Measurements from ENCODE around the gene BDH2. TPM values are rescaled to one million over a fixed set of nuclear protein-coding genes. Genes with fewer than 3 reads are reported as not detected.
A peak's percentile ranks its signal among the peaks of the same experiment; 100 is the strongest.

The BDH2 gene
- total RNA-seq, 1 donor = 19.9 TPM

DNA sequence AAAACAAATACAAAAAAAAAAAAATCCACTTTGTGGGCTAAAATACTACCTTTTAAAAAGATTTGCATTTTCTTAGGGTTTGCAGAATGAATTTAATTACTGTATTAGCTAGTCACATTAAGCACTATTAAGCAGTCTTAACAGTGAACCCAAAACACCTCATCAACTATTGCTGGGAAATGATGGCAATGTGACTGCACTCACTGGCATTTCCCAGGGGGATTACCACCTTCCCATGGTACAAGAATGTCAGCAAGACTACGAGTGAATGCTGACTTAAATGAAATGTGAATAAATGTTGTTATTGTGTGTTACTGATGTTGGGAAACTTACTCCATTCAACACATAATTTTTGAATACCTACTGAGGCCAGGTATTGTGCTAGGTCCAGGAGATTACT is 13.1 kb downstream of the BDH2 start:
- no peak for DNase-seq (ENCODE audit: low read depth in 2 of 3, low spot score in 2 of 3)

DNA sequence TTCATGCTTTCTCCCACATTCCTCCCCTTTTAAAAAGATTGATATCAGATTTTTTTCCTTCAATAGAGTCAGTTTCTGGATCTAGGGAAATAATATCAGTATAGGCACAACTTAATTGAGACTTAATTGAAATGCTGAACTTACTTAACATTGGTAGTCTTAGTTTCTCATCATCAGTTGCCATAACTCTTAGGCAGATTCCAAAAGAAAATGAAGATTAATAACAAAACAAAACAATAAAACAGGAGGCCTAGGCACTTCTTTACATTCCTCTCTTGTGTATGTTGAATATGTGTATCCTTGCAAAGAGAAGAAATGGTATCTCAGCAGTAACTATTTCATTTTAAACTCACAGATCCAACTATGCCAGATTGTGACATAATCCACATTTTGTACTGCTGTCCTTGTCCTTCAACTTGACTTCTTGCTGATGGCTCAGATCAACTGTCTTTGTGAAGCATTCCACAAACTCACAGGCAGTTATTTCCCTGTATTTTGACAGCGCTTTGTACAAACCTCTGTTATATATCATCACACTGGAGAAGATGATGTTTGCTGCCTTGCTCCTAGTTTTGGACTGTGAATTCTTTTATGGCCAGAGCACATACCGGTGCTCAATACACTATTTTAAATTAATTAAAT is 14.0 kb downstream of the BDH2 start:
- DNase-seq (ENCODE audit: low read depth in 2 of 3, low spot score in 2 of 3) = no peak

DNA sequence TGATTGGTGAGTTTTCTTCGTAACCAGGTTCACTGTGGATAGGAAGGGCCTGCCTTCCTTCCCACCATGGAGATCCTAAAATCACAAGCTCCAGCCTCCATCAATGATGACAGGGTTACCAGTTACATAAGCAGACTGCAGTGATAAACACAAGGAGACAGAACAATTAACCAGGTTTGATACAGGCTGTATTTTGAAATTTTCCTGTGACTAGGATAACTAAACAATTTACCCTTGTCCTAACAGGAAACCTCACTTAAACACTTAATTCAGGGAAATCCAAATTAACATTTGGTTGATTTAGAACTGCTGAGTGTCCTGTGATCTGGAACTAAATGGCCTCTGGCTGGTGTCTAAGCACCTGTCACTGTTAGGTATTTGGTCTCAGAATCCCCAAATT is 20.0 kb downstream of the BDH2 start:
- DNase-seq (ENCODE audit: low read depth in 2 of 3, low spot score in 2 of 3) = no peak

DNA sequence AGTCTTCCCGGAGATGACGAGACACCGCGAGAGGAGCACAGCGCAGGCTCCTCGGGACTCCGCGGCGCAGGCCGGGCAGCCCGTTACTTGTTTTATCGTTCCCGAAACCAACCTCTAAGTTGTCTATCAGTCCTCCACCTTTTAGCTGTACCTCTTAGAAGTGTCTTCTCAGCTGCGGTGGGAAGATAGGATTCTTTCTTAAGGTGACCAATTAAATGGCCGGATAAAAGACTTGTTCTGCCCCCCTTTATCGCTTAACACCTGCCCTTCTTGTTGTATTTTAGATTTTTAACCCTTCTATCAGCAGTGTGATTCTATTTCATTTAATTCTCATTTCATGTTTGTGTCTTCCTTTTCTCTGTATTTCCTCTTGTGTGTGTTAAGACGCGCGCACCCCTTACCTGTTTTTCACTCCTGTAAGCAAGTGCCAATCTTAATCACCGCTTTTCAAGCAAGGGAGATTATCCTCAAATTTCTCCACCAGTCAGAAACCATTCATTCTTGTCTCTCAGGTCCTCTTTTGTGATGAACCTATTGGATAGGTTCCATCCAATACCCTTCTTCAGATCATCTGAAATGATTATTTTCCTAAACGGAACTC is 22.8 kb downstream of the BDH2 start, which contains the start of gene SLC9B2:
TSS of gene SLC9B2 (minus strand) at position 15 of the 601 bp plus-strand sequence. CDS start 9,211 bp downstream, outside the sequence.
- DNase-seq (ENCODE audit: low read depth in 2 of 3, low spot score in 2 of 3) = peak in 1 of 3 donors; percentile 14

DNA sequence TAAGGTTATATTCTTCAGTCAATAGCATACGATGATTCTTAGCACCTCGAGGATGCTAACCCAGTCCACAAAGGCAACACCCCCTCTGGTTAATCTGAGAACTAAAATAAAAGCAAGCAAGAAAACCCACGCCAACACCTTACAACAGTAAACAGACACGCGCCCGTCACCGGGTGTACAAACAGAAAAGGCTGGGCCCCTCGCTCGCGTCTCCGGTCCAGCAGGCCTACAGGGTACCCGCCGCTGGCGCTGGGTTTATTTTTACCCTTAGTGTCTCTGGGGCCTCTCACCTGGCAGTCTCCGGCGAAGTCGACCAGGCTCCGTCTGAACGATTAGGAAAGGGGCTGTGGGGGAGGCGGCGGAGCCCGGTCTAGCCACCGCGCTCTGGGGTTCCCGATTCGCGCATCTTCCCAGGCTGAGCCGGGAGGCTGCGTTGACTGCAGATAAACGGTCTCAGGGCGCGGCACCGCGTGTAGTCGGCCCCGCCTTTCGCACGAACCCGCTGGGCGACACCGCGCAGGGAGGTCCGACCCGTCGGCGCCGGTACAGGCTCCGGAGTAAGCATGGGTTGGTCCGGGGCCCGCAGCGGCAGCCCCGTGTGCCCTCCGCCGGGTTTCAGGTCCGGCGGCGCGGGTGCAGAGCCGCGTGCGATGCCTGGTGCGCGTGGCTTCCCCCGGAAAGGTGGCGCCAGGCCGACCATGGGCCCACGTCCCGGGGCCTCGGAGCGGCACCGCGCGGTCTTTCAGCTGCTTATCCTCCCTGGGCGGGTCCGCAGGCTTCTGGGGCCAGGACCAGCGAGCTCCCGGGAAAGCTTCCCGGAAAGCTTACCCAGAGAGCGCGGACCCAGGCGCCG is 23.5 kb downstream of the BDH2 start:
- DNase-seq (ENCODE audit: low read depth in 2 of 3, low spot score in 2 of 3) = peak; percentile 37 to 72 (median 52)

DNA sequence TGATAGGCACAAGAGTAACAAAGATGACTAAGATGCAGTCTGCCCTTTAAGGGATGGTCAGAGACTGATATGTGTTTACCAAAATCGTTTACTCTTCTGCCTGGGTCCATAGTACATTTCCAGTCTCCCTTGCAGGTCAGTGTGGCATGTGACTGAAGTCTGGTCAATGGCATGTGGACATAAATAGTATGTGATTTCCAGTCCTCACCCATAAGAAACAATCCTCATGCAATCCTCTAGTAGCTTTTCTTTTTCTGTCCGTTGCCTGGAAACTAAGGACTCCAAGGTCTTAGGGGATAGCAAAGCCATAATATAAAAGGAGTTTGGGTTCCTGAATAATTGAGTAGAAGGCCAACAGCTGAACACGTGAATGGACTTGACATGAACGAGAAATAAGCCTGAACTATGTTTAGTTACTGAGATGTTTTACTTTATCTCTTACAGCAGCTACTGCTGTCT is 24.2 kb downstream of the BDH2 start:
- DNase-seq (ENCODE audit: low read depth in 2 of 3, low spot score in 2 of 3) = no peak

DNA sequence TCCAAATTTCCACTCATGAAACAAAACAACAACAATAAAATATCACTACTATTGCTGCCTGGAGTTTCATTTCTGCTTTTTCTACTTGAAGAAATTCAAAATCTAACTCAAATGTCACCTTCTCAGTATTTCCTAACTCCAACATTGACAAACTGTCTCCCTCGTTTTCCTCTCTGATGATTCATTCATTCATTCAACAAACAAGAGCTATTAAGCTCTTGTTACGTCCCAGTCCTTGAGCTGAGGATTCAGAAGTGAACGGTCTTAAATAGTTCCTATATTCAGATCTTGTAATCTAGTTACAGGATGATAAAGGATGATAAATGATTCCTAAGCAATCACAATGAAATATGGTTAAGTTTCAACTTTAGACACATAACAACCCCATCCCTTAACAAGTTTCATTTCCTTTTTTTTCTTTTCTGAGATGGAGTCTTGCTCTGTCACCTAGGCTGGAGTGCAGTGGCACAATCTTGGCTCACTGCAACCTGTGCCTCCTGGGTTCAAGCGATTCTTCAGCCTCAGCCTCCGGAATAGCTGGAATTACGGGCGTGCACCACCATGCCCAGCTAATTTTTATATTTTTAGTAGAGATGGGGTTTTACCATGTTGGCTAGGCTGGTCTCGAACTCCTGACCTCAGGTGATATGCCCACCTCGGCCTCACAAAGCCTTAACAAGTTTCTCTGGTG is 24.7 kb downstream of the BDH2 start:
- DNase-seq (ENCODE audit: low read depth in 2 of 3, low spot score in 2 of 3) = no peak

DNA sequence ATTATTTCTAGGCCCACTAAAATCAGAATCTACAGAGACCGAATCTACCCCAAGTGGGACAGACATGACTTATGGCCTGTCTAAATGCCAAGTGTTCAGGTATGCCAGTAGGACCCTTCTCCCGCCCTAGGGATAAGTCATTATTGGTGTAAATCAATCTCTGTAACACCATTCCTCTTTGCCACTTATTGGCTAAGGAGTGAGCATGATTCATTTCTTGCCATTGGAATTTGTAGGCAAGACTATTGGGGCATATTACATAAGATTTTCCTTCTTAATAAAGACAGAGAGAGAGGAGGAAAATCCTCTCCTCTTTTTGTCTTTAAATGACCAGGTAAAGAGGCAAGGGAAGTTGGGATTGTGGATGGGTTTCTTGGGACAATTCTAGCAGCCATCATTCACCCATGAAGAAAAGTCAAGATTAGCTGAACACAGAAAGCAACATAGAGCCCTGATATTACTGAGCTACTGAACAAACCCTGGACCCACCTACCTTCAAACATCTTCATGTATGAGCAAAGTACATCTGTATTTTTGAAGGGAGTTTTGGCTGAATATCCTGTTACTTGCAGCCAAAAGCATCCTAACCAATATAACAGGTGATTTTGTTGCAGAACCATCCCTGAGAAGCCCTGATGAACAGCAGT is 25.7 kb downstream of the BDH2 start:
- no peak for DNase-seq (ENCODE audit: low read depth in 2 of 3, low spot score in 2 of 3)

DNA sequence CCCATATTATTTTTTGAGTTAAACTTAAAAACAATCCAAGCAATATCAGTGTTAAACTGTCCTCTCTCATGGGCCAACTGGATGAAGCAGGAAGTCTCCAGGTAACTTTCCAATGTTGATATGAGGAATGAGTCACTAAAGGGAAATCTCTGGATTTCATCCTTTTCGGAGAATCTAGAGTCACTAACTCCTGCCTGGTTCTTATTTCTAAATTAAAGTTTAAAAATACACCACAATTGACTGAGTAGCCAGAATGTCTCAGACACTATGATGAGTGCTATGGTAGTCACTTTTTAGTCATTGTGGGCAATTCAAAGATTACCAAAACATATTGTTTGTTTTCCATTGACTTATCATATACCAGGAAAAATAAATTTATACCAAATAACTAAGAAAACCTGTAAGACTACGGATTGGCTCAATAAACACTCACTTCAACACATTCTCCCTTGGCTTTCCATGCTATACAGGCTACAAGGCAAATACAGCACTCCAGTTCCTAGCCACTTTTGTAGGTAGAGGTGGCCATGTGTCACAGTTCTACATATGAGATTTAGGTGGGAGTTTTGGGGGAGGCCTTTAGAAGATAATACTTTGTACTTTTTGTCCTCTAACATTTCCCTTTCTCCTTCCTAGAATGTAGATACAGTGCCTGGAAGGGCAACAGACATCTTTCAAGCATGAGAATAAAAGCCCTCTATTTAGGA is 31.6 kb downstream of the BDH2 start:
- DNase-seq (ENCODE audit: low read depth in 2 of 3, low spot score in 2 of 3) = no peak

DNA sequence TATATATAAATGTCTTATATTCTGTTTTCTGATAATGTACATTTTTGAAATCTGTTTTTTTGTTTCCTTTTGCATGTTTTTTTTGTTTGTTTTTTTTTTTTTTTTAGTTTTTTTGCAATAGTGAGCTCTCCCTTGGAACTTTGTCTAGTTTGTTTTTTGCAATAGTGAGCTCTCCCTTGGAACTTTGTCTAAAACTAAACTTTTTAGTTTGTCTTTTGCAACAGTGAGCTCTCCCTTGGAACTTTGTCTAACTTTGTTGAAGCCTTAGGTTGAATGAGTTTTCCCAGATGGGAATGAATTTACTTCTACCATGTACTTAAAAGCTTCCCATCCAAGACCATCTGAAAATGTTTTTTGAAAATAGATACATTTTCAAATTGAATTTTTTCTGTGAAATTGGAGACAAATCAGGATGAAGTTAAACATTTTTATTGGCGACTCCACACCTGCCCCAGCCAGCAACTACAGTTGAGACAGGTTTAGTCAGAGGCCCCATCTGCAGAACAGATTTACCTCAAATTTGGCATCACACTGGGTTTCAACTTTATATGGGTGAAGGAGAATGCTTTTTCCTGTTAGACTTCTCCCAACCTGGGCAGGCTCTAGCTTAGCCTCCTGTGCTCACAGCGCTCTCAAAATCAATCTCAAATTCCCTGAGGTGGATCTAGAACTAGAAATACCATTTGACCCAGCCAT is 39.0 kb downstream of the BDH2 start:
- DNase-seq (ENCODE audit: low read depth in 2 of 3, low spot score in 2 of 3) = no peak

DNA sequence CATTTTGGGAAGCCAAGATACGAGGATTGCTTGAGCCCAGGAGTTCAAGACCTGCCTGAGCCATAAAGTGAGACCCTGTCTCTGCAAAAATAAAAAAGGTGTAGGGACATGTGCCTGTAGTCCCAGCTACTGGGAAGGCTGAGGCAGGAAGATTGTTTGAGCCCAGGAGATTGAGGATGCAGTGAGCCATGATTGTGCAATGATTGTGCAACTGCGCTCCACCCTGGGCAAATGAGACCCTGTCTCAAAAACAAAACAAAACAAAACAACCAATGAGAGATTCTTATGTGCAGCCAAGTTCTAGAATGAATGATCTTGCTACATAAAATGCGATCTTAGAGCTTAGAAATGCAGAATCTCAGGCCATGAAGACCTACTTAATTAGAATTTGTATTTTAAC is 45.6 kb downstream of the BDH2 start:
- DNase-seq (ENCODE audit: low read depth in 2 of 3, low spot score in 2 of 3) = no peak

DNA sequence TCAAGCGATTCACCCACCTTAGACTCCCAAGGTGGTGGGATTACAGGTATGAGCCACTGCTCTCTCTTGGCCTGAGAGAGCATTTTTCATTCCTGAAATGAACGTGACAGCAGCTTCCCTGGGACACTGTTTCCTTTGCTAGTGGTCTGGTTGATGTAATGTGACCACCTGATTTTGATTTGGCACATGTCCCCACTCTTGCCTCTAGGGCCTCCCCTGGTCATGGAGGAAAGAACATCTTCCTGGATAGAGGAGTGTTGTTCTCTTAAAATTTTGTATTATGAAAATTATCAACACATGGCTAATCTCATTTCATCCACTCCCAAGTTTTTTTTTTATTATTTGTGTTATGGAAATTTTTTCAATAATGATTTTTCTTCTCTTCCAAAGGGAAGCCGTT is 46.9 kb downstream of the BDH2 start:
- DNase-seq (ENCODE audit: low read depth in 2 of 3, low spot score in 2 of 3) = no peak

DNA sequence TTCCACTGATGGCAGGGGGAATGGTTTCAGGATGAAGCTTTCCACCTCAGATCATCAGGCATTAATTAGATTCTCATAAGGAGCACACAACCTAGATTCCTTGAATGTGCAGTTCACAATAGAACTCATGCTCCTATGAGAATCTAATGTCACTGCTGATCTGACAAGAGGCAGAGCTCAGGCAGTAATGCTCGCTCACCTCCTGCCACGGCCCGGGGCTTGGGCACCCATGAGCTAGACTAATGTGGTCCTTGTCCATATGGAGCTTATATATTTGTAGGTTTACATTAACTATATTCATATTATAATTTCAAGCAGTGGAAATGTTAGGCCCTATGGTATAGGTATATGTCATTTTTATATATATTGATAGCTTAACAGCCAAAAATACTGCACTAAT is 47.5 kb downstream of the BDH2 start:
- DNase-seq (ENCODE audit: low read depth in 2 of 3, low spot score in 2 of 3) = no peak

DNA sequence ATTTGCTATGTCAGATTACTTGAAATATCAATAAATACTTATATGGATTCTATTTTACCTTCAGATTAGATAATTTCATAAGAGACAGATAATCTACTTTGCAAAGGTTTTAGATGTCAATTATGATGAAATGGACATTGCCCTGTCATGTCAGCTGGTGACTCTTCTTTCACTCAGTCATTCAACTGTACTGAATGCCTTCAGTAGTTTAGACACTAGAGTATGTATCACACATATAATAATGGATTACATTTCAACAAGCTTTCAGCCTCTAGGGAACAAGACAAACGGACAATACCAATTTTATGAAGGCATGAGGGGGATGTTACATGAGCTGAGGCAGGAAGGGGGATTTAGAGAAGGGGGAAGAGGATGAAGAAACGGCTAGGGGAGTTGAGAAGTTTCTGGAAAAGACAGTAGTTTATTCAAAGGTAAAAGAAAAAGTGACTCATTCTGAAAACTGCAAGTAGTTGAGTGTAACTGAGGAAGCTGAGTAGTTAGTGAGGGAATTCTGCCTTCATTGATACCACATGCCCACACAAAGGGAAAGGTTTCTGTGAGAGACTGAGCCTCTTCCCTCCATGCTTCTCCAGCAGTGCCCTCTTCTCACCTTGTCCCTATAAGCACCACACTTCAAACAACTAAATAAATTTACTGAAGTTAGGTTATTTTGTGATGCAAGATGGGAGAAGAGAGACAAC is 48.7 kb downstream of the BDH2 start:
- no peak for DNase-seq (ENCODE audit: low read depth in 2 of 3, low spot score in 2 of 3)

DNA sequence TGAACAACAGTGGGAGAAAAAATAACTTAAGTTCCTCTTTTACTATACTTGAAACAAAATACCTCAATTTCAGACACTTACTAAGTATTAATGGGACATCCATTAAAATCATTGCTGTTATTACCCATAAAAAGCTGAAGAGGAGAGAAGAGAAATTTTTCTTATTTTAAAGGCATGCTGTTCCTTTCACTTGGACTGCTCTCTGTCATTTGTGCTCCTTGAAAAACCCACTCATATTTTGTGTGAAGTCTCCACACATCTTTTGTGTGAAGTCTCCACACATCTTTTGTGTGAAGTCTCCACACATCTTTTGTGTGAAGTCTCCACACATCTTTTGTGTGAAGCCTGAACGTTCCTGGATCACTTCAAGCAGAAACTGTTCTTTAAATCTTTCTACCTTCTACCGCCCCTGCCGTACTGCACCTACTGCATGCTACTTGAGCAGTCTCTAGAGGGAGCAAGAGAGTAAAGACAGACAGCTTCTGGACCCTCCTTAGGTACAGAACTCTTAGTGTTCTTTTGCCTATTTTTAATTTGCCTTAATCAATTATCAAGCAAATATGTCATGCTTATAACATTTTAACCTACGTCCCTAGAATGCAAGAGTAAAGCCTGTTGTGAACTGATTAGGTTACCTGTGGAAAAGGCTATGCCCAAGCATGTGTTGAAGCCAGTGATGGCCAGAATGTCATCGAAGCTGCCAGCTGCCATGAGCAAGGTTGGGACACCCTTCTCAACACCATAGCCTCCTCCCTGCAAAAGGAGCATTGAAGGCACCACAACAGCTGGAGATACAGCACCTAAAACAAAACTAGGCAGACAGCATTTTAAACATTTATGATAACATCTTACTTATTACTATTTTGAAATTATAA is 53.0 kb downstream of the BDH2 start:
- peak; percentile 5 to 72 (median 42) for DNase-seq (ENCODE audit: low read depth in 2 of 3, low spot score in 2 of 3)

DNA sequence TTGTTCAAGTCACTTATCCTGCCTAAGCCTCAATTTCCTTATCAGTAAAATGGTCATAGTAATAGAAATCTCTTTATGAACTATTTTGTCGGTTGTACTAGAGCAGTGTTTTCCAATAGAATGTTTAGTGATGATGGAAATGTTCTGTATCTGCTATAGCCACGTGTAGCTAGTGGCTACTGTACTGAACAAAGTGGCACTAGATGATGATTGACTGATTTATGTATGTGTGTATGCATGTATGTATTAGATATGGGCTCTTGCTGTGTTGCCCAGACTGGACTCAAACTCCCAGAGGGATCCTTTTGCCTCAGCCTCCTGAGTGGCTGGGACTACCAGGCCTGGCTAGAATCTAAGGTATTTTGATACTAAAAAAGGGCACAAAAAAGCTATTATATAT is 55.5 kb downstream of the BDH2 start:
- no peak for DNase-seq (ENCODE audit: low read depth in 2 of 3, low spot score in 2 of 3)

DNA sequence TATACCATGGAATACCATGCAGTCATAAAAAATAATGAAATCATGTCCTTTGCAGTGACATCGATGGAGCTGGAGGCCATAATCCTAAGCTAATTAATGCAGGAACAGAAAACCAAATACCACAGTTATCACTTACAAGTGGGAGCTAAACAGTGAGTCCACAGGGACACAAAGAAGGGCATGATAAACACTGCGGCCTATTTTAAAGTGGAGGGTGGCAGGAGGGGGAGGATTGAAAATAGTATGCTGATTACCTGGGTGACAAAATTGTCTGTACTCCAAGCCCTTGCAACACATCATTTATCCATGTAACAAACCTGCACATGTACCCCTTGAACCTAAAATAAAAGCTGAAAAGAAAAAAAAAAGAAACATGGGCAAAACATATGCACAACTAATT is 63.5 kb downstream of the BDH2 start:
- no peak for DNase-seq (ENCODE audit: low read depth in 2 of 3, low spot score in 2 of 3)

DNA sequence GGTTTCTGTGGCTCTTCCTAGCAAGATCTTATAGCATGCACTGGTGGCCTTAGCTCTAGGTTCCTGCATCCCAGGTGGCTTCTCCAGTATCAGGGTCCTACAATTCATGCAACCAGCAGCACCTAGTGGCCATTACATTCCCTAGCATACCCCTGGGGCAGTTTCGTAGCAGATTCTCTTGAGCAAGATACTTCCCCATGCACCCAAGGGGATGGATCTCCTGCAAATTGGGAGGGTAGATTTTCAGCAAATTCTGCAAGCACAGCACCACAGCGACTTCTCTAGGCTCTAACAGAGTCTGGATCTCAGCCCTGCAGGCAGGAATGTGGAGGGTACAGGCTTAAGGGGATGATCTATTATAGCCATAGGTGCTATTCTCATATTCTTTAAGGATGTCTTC is 67.1 kb downstream of the BDH2 start:
- DNase-seq (ENCODE audit: low read depth in 2 of 3, low spot score in 2 of 3) = peak in 2 of 3 donors; percentile 31 to 48

Measured in hematopoietic multipotent progenitor cell (in vitro differentiated cells).